Measurements from ENCODE around the gene CPNE1.

GRCh38 chr20:35674921-35675320 is 10.2 kb upstream of the CPNE1 start:
- no peak for TF ChIP-seq EZH2phosphoT487 (IDR thresholded peaks at IDR 0.05; ENCODE audit: insufficient read depth, low read depth)
- TF ChIP-seq EZH2 (IDR thresholded peaks at IDR 0.05; ENCODE audit: insufficient read depth, poor library complexity, severe bottlenecking) = no peak
